ENCODE data around the gene FLAD1.

FLAD1 gene

GRCh38 chr1:154936555-154937084 is 46.5 kb upstream of the FLAD1 start, which contains the start of gene PMVK (continued):
- peak; percentile 98 for TF ChIP-seq ZBTB48 (tag by site-specific recombination; IDR thresholded peaks at IDR 0.05)
- no peak for TF ChIP-seq ZSCAN4 (tag by site-specific recombination; IDR thresholded peaks at IDR 0.05)
- peak; percentile 100 for TF ChIP-seq ZFP69B (tag by site-specific recombination; IDR thresholded peaks at IDR 0.05)
- 0 out of 2 replicates have a peak, but pooled peaks have one; percentile 46 for TF ChIP-seq ZSCAN16 (tag by site-specific recombination; IDR thresholded peaks at IDR 0.05)
- no peak for TF ChIP-seq ZNF404 (tag by site-specific recombination; IDR thresholded peaks at IDR 0.05)
- TF ChIP-seq ZNF560 (tag by site-specific recombination; IDR thresholded peaks at IDR 0.05; ENCODE audit: borderline replicate concordance), result no peak
- TF ChIP-seq REPIN1 (tag by site-specific recombination; IDR thresholded peaks at IDR 0.05; ENCODE audit: low read depth), result peak; percentile 18; the same call in 1 of the 2 replicates
- TF ChIP-seq ZNF362 (tag by site-specific recombination; IDR thresholded peaks at IDR 0.05), result no peak
- TF ChIP-seq ZNF530 (tag by site-specific recombination; IDR thresholded peaks at IDR 0.05; ENCODE audit: low read depth), result no peak
- TF ChIP-seq SP2 (tag by site-specific recombination; IDR thresholded peaks at IDR 0.05), result peak; percentile 69
- no peak for TF ChIP-seq ZNF175 (tag by site-specific recombination; IDR thresholded peaks at IDR 0.05)
- TF ChIP-seq SP7 (tag by site-specific recombination; IDR thresholded peaks at IDR 0.05), result peak; percentile 85
- TF ChIP-seq ZNF114 (tag by site-specific recombination; IDR thresholded peaks at IDR 0.05), result no peak
- TF ChIP-seq PRDM4 (tag by site-specific recombination; IDR thresholded peaks at IDR 0.05), result no peak
- TF ChIP-seq IKZF3 (tag by site-specific recombination; IDR thresholded peaks at IDR 0.05), result peak; percentile 88
- TF ChIP-seq WT1 (tag by site-specific recombination; IDR thresholded peaks at IDR 0.05), result peak; percentile 76
- TF ChIP-seq ZNF211 (tag by site-specific recombination; IDR thresholded peaks at IDR 0.05; ENCODE audit: low read depth), result no peak

GRCh38 chr1:154937085-154937987 is 45.8 kb upstream of the FLAD1 start:
- peaks cover 0 to 1% of the 10 kb centered on the region in 2 experiments; a peak in 1 of 3 replicates for H3K36me3 ChIP-seq (ENCODE audit: control insufficient read depth in 2 of 2, insufficient read depth in 1 of 2, low read length in 2 of 2)
- POLR2A ChIA-PET, result interaction anchor here (0.8 to 1.7 kb wide), 10 partner anchors 8 to 383 kb away, joined by 3 to 5 read pairs (median 4); partner anchors contain the start of genes FLAD1, KCNN3, PBXIP1 and PYGO2
- no peaks in the 10 kb centered on the region for H3K4me1 ChIP-seq (ENCODE audit: control insufficient read depth, insufficient read depth, low read length)
- H3K27ac ChIP-seq (ENCODE audit: extremely low read depth, low read depth, low read length), result peak overlapping the region; percentile 88
- no peaks in the 10 kb centered on the region for H3K9me3 ChIP-seq (ENCODE audit: control insufficient read depth, insufficient read depth, low read depth, low read length)
- H3K4me3 ChIP-seq (ENCODE audit: low read depth, low read length), result peak overlapping the region; percentile 61
- CTCF ChIA-PET, result interaction anchor here (0.5 to 1.5 kb wide), 11 partner anchors 19 to 437 kb away, joined by 3 to 5 read pairs (median 3); partner anchors contain the start of gene PBXIP1
- no peak for TF ChIP-seq ZNF785 (tag by site-specific recombination; IDR thresholded peaks at IDR 0.05)
- TF ChIP-seq ZNF600 (tag by site-specific recombination; IDR thresholded peaks at IDR 0.05), result peak; percentile 91
- no peak for TF ChIP-seq ZNF560 (tag by site-specific recombination; IDR thresholded peaks at IDR 0.05; ENCODE audit: borderline replicate concordance)
- TF ChIP-seq ZNF121 (tag by site-specific recombination; IDR thresholded peaks at IDR 0.05), result no peak
- peak; percentile 88 for TF ChIP-seq ZBTB48 (tag by site-specific recombination; IDR thresholded peaks at IDR 0.05)
- peak; percentile 88 for TF ChIP-seq MZF1 (tag by site-specific recombination; IDR thresholded peaks at IDR 0.05; ENCODE audit: borderline replicate concordance)
- peak; percentile 89 for TF ChIP-seq ZFHX2 (tag by site-specific recombination; conservative IDR thresholded peaks at IDR 0.05)
- TF ChIP-seq ZNF629 (tag by site-specific recombination; IDR thresholded peaks at IDR 0.05), result peak; percentile 99
- no peak for TF ChIP-seq ZNF157 (tag by site-specific recombination; IDR thresholded peaks at IDR 0.05)
- peak; percentile 91 for TF ChIP-seq ZNF10 (tag by site-specific recombination; IDR thresholded peaks at IDR 0.05)
- peak; percentile 41 for TF ChIP-seq ZNF518A (tag by site-specific recombination; conservative IDR thresholded peaks at IDR 0.05; ENCODE audit: low read depth)

All from HEK293 (cell line).